Muscle of leg (tissue), 11 donors: ENCODE measurements around the gene ACOT8. TPM values are rescaled to one million over a fixed set of nuclear protein-coding genes. Genes with fewer than 3 reads are reported as not detected.

ENCODE experiments used
- DNase-seq: peaks from one replicate; pipeline ENCODE4 v3.0.0; 2013
- H3K27ac ChIP-seq: one replicate; pipeline ENCODE4 v1.5.1; 2013; ENCODE audit warnings: mild to moderate bottlenecking, low read length, control low read depth
- H3K27me3 ChIP-seq: one replicate; pipeline ENCODE4 v1.6.1; 2013; ENCODE audit warnings: low read length; ENCODE audit not compliant: control insufficient read depth, insufficient read depth
- H3K36me3 ChIP-seq: one replicate; pipeline ENCODE4 v1.6.1; 2013; ENCODE audit warnings: low read length; ENCODE audit not compliant: control insufficient read depth, insufficient read depth
- H3K4me1 ChIP-seq: one replicate; pipeline ENCODE4 v1.6.1; 2013; ENCODE audit warnings: low read length; ENCODE audit not compliant: control insufficient read depth, insufficient read depth
- H3K4me3 ChIP-seq: one replicate; pipeline ENCODE4 v1.5.1; 2013; ENCODE audit warnings: low read length, control low read depth
- H3K9me3 ChIP-seq: replicated peaks from 2 replicates; pipeline ENCODE4 v1.6.1; 2013; ENCODE audit warnings: low read depth, low read length; ENCODE audit not compliant: control insufficient read depth
- WGBS: methylation state at CpG from one replicate; pipeline ENCODE4 v1.1.5; 2013; ENCODE audit warnings: missing lambda C conversion rate; ENCODE audit not compliant: insufficient coverage; 5-methylcytosine and 5-hydroxymethylcytosine counted together
- polyA plus RNA-seq, 8 donors: library from polyadenylated mRNA; unstranded; fragments of 120-200 nt; gene quantifications; one replicate each; pipeline versions ENCODE4 v1.2.1 to v1.2.3, GENCODE V29; 2013; ENCODE audit warnings: inconsistent platforms in 1 of 8, low replicate concordance in 1 of 8; ENCODE audit not compliant: insufficient read length in 8 of 8, insufficient read depth in 1 of 8
- total RNA-seq: library from RNA; stranded (reverse); fragments of 120-200 nt; gene quantifications from one replicate; pipeline ENCODE4 v1.2.4, GENCODE V29; 2013

ACOT8 gene
- total and polyA plus RNA-seq, 9 donors = 16.8 to 22.5 (median 19.5) TPM

- H3K36me3 ChIP-seq = peaks cover 68% of the 10 kb centered on the region
- H3K4me1 ChIP-seq = peaks cover under 1% of the 10 kb centered on the region
- H3K9me3 ChIP-seq = no peaks in the 10 kb centered on the region
- H3K27ac ChIP-seq = no peak overlapping the region
- H3K4me3 ChIP-seq = no peak overlapping the region
- no peak for DNase-seq
- H3K27me3 ChIP-seq = no peaks in the 10 kb centered on the region
- WGBS = no CpG with 5 or more reads among the region's 2 CpGs
These were observed 40.1 kb upstream of the ACOT8 start for GRCh38 chr20:45897289-45897688.

GRCh38 chr20:45896641-45897161, 39.5 kb upstream of the ACOT8 start:
- H3K27me3 ChIP-seq = no peaks in the 10 kb centered on the region
- no peak overlapping the region for H3K27ac ChIP-seq
- H3K4me1 ChIP-seq = peaks cover 6% of the 10 kb centered on the region
- no peak for DNase-seq
- H3K4me3 ChIP-seq = no peak overlapping the region
- H3K36me3 ChIP-seq = peaks cover 68% of the 10 kb centered on the region
- WGBS = 92% methylated on average over 9 of the region's 14 CpGs
- no peaks in the 10 kb centered on the region for H3K9me3 ChIP-seq

GRCh38 chr20:45894797-45895196, 37.6 kb upstream of the ACOT8 start:
- H3K9me3 ChIP-seq = no peaks in the 10 kb centered on the region
- DNase-seq = no peak
- WGBS = no CpG with 5 or more reads among the region's 12 CpGs
- H3K36me3 ChIP-seq = peaks cover 68% of the 10 kb centered on the region
- H3K4me1 ChIP-seq = peaks cover 12% of the 10 kb centered on the region
- H3K27me3 ChIP-seq = no peaks in the 10 kb centered on the region
- H3K27ac ChIP-seq = no peak overlapping the region
- H3K4me3 ChIP-seq = no peak overlapping the region

GRCh38 chr20:45893831-45894230, 36.6 kb upstream of the ACOT8 start:
- peaks cover 64% of the 10 kb centered on the region for H3K36me3 ChIP-seq

GRCh38 chr20:45892828-45893500, 35.8 kb upstream of the ACOT8 start:
- Histone ChIP-seq H3K36me3 (peaks cover 64% of the 10 kb centered on the region), H3K27ac (no peak overlapping the region), H3K27me3 (no peaks in the 10 kb centered on the region), H3K4me3 (no peak overlapping the region), H3K4me1 (peaks cover 23% of the 10 kb centered on the region), H3K9me3 (no peaks in the 10 kb centered on the region)
- no CpG with 5 or more reads among the region's 4 CpGs for WGBS
- DNase-seq = no peak

More at GRCh38 chr20:45893831-45894230, 36.6 kb upstream of the ACOT8 start:
- Histone ChIP-seq H3K4me1 (peaks cover 18% of the 10 kb centered on the region), H3K9me3 (no peaks in the 10 kb centered on the region), H3K4me3 (no peak overlapping the region), H3K27me3 (no peaks in the 10 kb centered on the region), H3K27ac (no peak overlapping the region)
- WGBS = 83% methylated on average over 1 of the region's 4 CpGs
- no peak for DNase-seq

GRCh38 chr20:45892049-45892825, 35.0 kb upstream of the ACOT8 start:
- 85% methylated on average over 4 of the region's 9 CpGs for WGBS
- no peak for DNase-seq
- Histone ChIP-seq H3K27ac (no peak overlapping the region), H3K27me3 (no peaks in the 10 kb centered on the region), H3K36me3 (peaks cover 57% of the 10 kb centered on the region), H3K9me3 (no peaks in the 10 kb centered on the region), H3K4me1 (peaks cover 23% of the 10 kb centered on the region), H3K4me3 (peak overlapping the region; percentile 90)

- Histone ChIP-seq H3K27me3 (no peaks in the 10 kb centered on the region), H3K36me3 (peaks cover 59% of the 10 kb centered on the region), H3K27ac (peak within 1 kb of the TSS; percentile 94), H3K4me3 (peak within 1 kb of the TSS; percentile 90), H3K4me1 (peaks cover 28% of the 10 kb centered on the region), H3K9me3 (no peaks in the 10 kb centered on the region)
- WGBS = under 1% methylated on average over 72 of the region's 78 CpGs
- peak; percentile 97 for DNase-seq
These were observed 34.1 kb upstream of the ACOT8 start, which contains the start of the genes CTSA and NEURL2 for GRCh38 chr20:45890985-45891983. Gene CTSA (plus strand): TSS chr20:45891335. CDS start chr20:45891569, 234 bp downstream. Gene NEURL2 (minus strand): TSS chr20:45891208. CDS start chr20:45890991, 217 bp downstream.

GRCh38 chr20:45890077-45890984, 33.1 kb upstream of the ACOT8 start:
- no peaks in the 10 kb centered on the region for H3K27me3 ChIP-seq
- peaks cover 28% of the 10 kb centered on the region for H3K4me1 ChIP-seq
- peak overlapping the region; percentile 94 for H3K27ac ChIP-seq
- peak; percentile 93 for DNase-seq
- no peaks in the 10 kb centered on the region for H3K9me3 ChIP-seq
- under 1% methylated on average over 79 of the region's 79 CpGs for WGBS
- peak overlapping the region; percentile 90 for H3K4me3 ChIP-seq
- peaks cover 52% of the 10 kb centered on the region for H3K36me3 ChIP-seq

- no peak for DNase-seq
- Histone ChIP-seq H3K4me1 (peaks cover 31% of the 10 kb centered on the region), H3K4me3 (no peak overlapping the region), H3K36me3 (peaks cover 47% of the 10 kb centered on the region), H3K9me3 (no peaks in the 10 kb centered on the region), H3K27ac (no peak overlapping the region), H3K27me3 (no peaks in the 10 kb centered on the region)
- WGBS = 94% methylated on average over 2 of the region's 3 CpGs
These were observed 31.5 kb upstream of the ACOT8 start for GRCh38 chr20:45888681-45889080.
